GM23248 (cell line): Measurements from ENCODE around the gene SLC1A2. TPM values are rescaled to one million over a fixed set of nuclear protein-coding genes. Genes with fewer than 3 reads are reported as not detected.

Experiments
- DNase-seq: peaks from one replicate; pipeline ENCODE4 v3.0.0-alpha.2; 2015
- H2AFZ ChIP-seq: fragments of 200-600 bp; sonication (generic); 2 replicates; pipeline ENCODE4 v1.6.1; 2016; ENCODE audit warnings: antibody characterized with exemption
- H3F3A ChIP-seq: fragments of 200-600 bp; sonication (generic); 2 replicates; pipeline ENCODE4 v1.6.1; 2016; ENCODE audit warnings: mild to moderate bottlenecking, antibody characterized with exemption, mixed run types; ENCODE audit not compliant: insufficient read depth
- H3K27ac ChIP-seq: fragments of 200-600 bp; sonication (generic); 2 replicates; pipeline ENCODE4 v1.5.1; 2016; ENCODE audit warnings: mild to moderate bottlenecking
- H3K27me3 ChIP-seq: fragments of 200-600 bp; sonication (generic); replicated peaks from 2 replicates; pipeline ENCODE4 v1.6.1; 2016; ENCODE audit warnings: mild to moderate bottlenecking; ENCODE audit not compliant: insufficient read depth
- H3K36me3 ChIP-seq: fragments of 200-600 bp; sonication (generic); 2 replicates; pipeline ENCODE4 v1.6.1; 2016; ENCODE audit warnings: low read depth, mild to moderate bottlenecking
- H3K4me1 ChIP-seq: fragments of 200-600 bp; sonication (generic); 2 replicates; pipeline ENCODE4 v1.6.1; 2016; ENCODE audit warnings: mild to moderate bottlenecking; ENCODE audit not compliant: insufficient read depth
- H3K4me2 ChIP-seq: fragments of 200-600 bp; sonication (generic); one replicate; pipeline ENCODE4 v1.6.1; 2016; ENCODE audit warnings: mild to moderate bottlenecking; ENCODE audit not compliant: unreplicated experiment
- H3K4me3 ChIP-seq: fragments of 200-600 bp; sonication (generic); 2 replicates; pipeline ENCODE4 v1.5.1; 2016; ENCODE audit warnings: mild to moderate bottlenecking
- H3K79me2 ChIP-seq: fragments of 200-600 bp; sonication (generic); 2 replicates; pipeline ENCODE4 v1.6.1; 2016; ENCODE audit warnings: mild to moderate bottlenecking; ENCODE audit not compliant: insufficient read depth
- H3K9ac ChIP-seq: fragments of 200-600 bp; sonication (generic); 2 replicates; pipeline ENCODE4 v1.6.1; 2016; ENCODE audit warnings: mild to moderate bottlenecking
- H3K9me2 ChIP-seq: fragments of 200-600 bp; sonication (generic); 2 replicates; pipeline ENCODE4 v1.6.1; 2016; ENCODE audit warnings: mixed run types, mild to moderate bottlenecking, moderate library complexity; ENCODE audit not compliant: insufficient read depth
- H3K9me3 ChIP-seq: fragments of 200-600 bp; sonication (generic); one replicate; pipeline ENCODE4 v1.6.1; 2017; ENCODE audit warnings: low read depth
- H4K20me1 ChIP-seq: fragments of 200-600 bp; sonication (generic); 2 replicates; pipeline ENCODE4 v1.6.0; 2016; ENCODE audit not compliant: insufficient read depth
- EZH2 ChIP-seq: fragments of 200-600 bp; sonication (generic); IDR thresholded peaks from 2 replicates; pipeline ENCODE4 v1.6.1; 2018; ENCODE audit warnings: antibody characterized with exemption, mild to moderate bottlenecking; ENCODE audit not compliant: insufficient read depth, poor library complexity, severe bottlenecking
- EZH2phosphoT487 ChIP-seq: fragments of 200-600 bp; sonication (generic); IDR thresholded peaks from 2 replicates; pipeline ENCODE4 v1.6.1; 2018; ENCODE audit warnings: antibody characterized with exemption, moderate library complexity, mild to moderate bottlenecking, low read depth; ENCODE audit not compliant: insufficient read depth
- WGBS, 2 experiments: methylation state at CpG; one replicate each; pipeline ENCODE4 v1.1.6; 2015 to 2017; ENCODE audit warnings: low lambda C conversion rate in 2 of 2, low coverage in 1 of 2; ENCODE audit errors: missing lambda C conversion rate in 2 of 2; 5-methylcytosine and 5-hydroxymethylcytosine counted together
- in situ Hi-C: fragments of 300-500 bp; cut with MboI; formaldehyde crosslinking; loops from 2 replicates; pipeline ENCODE4 v1.15.0; 2020
- polyA plus RNA-seq: library from polyadenylated mRNA; unstranded; fragments of >200 nt; fragmentation: Nextera tagmentation; extraction: Ambion mirVana; gene quantifications from 2 replicates; pipeline ENCODE4 v1.2.1, GENCODE V29; 2016
- total RNA-seq: library from RNA; depleted of rRNA; stranded (reverse); fragments of >200 nt; shearing (Covaris generic); gene quantifications from 2 replicates; pipeline ENCODE4 v1.2.3, GENCODE V29; 2014

SLC1A2 gene
- total and polyA plus RNA-seq, 2 experiments from 2014 or later: 0.88 to 1.2 TPM

GRCh38 chr11:35235936-35236666, 183.3 kb downstream of the SLC1A2 start:
- peak; percentile 49 for DNase-seq
- H3K9me2 ChIP-seq: no peaks in the 10 kb centered on the region

GRCh38 chr11:35235498-35235897, 183.9 kb downstream of the SLC1A2 start:
- 0 to 3% methylated on average over 1 of the region's 1 CpG for WGBS, 2 experiments
- in situ Hi-C loops: no loop called here

More at GRCh38 chr11:35235936-35236666, 183.3 kb downstream of the SLC1A2 start:
- Histone ChIP-seq H3K36me3 (peaks cover 17% of the 10 kb centered on the region), H3F3A (peaks cover 62% of the 10 kb centered on the region), H4K20me1 (no peaks in the 10 kb centered on the region), H3K4me1 (peaks cover 19% of the 10 kb centered on the region), H3K4me3 (no peak overlapping the region), H3K9ac (no peak overlapping the region), H3K27me3 (no peaks in the 10 kb centered on the region), H3K4me2 (no peak overlapping the region), H3K9me3 (no peaks in the 10 kb centered on the region), H3K79me2 (no peaks in the 10 kb centered on the region), H3K27ac (peak overlapping the region; percentile 51), H2AFZ (no peak overlapping the region)
- in situ Hi-C loops: no loop called here
- TF ChIP-seq EZH2phosphoT487 (no peak), EZH2 (no peak)
- WGBS, 2 experiments: 80 to 83% methylated on average over 4 of the region's 4 CpGs

GRCh38 chr11:35235157-35235468, 184.2 kb downstream of the SLC1A2 start:
- in situ Hi-C loops: no loop called here
- H3F3A ChIP-seq: peaks cover 71% of the 10 kb centered on the region

More at GRCh38 chr11:35235498-35235897, 183.9 kb downstream of the SLC1A2 start:
- H3K4me3 ChIP-seq: no peak overlapping the region
- H3K9ac ChIP-seq: no peak overlapping the region
- H3K4me2 ChIP-seq: no peak overlapping the region
- H3K9me3 ChIP-seq: no peaks in the 10 kb centered on the region
- no peaks in the 10 kb centered on the region for H3K79me2 ChIP-seq
- H3K4me1 ChIP-seq: peaks cover 19% of the 10 kb centered on the region
- H3K9me2 ChIP-seq: no peaks in the 10 kb centered on the region
- peak overlapping the region; percentile 51 for H3K27ac ChIP-seq
- H4K20me1 ChIP-seq: no peaks in the 10 kb centered on the region
- peaks cover 68% of the 10 kb centered on the region for H3F3A ChIP-seq
- no peak for DNase-seq
- H3K27me3 ChIP-seq: no peaks in the 10 kb centered on the region
- no peak overlapping the region for H2AFZ ChIP-seq
- peaks cover 23% of the 10 kb centered on the region for H3K36me3 ChIP-seq
- TF ChIP-seq EZH2phosphoT487 (no peak), EZH2 (no peak)

GRCh38 chr11:35234460-35235156, 184.8 kb downstream of the SLC1A2 start:
- peak; percentile 53 for DNase-seq
- in situ Hi-C loops: no loop called here
- H3K9ac ChIP-seq: no peak overlapping the region

More at GRCh38 chr11:35235157-35235468, 184.2 kb downstream of the SLC1A2 start:
- no peaks in the 10 kb centered on the region for H3K27me3 ChIP-seq
- WGBS, 2 experiments: 94 to 100% methylated on average over 2 of the region's 2 CpGs
- no peaks in the 10 kb centered on the region for H3K79me2 ChIP-seq
- H3K4me2 ChIP-seq: no peak overlapping the region
- DNase-seq: no peak
- no peak overlapping the region for H2AFZ ChIP-seq
- TF ChIP-seq EZH2phosphoT487 (no peak), EZH2 (no peak)
- no peak overlapping the region for H3K4me3 ChIP-seq
- H3K27ac ChIP-seq: peak overlapping the region; percentile 51; the same call in 1 of the 2 replicates
- H3K9me2 ChIP-seq: no peaks in the 10 kb centered on the region
- H4K20me1 ChIP-seq: no peaks in the 10 kb centered on the region
- H3K36me3 ChIP-seq: peaks cover 27% of the 10 kb centered on the region
- H3K9ac ChIP-seq: no peak overlapping the region
- peaks cover 19% of the 10 kb centered on the region for H3K4me1 ChIP-seq
- no peaks in the 10 kb centered on the region for H3K9me3 ChIP-seq

More at GRCh38 chr11:35234460-35235156, 184.8 kb downstream of the SLC1A2 start:
- Histone ChIP-seq H3F3A (peaks cover 76% of the 10 kb centered on the region), H3K9me3 (no peaks in the 10 kb centered on the region), H3K27ac (0 out of 2 replicates have a peak overlapping the region, but pooled peaks have one; percentile 51), H3K9me2 (no peaks in the 10 kb centered on the region), H3K4me2 (no peak overlapping the region), H3K36me3 (peaks cover 32% of the 10 kb centered on the region), H3K4me3 (no peak overlapping the region), H2AFZ (no peak overlapping the region), H3K79me2 (no peaks in the 10 kb centered on the region), H4K20me1 (no peaks in the 10 kb centered on the region), H3K4me1 (peaks cover 19% of the 10 kb centered on the region), H3K27me3 (no peaks in the 10 kb centered on the region)
- WGBS, 2 experiments: 69 to 70% methylated on average over 3 of the region's 3 CpGs
- TF ChIP-seq EZH2: no peak
- no peak for TF ChIP-seq EZH2phosphoT487
